ENCODE results near the gene ZSCAN5B. TPM values are rescaled to one million over a fixed set of nuclear protein-coding genes. Genes with fewer than 3 reads are reported as not detected.
"Not testable (repeated sequence)": the region's sequence is repeated elsewhere in the genome, so short reads cannot be mapped to it uniquely, and the experiment has no call there.

Gene ZSCAN5B
- total RNA-seq (under 1 TPM in 1 of 7 donors, not detected in 6; 0.22 TPM), polyA plus RNA-seq (not detected)
- long read RNA-seq, donor 1 = 0 reads
- long read RNA-seq, donor 2, partial matches to known transcripts = 0 of 1 reads
- long read RNA-seq, donor 2, other reads (novel, unspliced or antisense) = 0 of 1 reads
- long read RNA-seq, donor 3 = 0 reads

GRCh38 chr19:56197646-56198045 is at the start of gene ZSCAN5B:
Gene ZSCAN5B (minus strand): TSS chr19:56197783. CDS start chr19:56193052, 4,731 bp downstream.
- DNase-seq; H3K27ac ChIP-seq; intact Hi-C loops (cut with DNase I); H3K4me3 ChIP-seq; H3K36me3 ChIP-seq; H3K4me1 ChIP-seq (ENCODE audit: insufficient read depth); H3K9me3 ChIP-seq; H3K27me3 ChIP-seq: not testable (repeated sequence)
- 81 to 88% (median 83%) methylated on average over 22 to 23 of the region's 23 CpGs for WGBS, 3 donors

- intact Hi-C loops (cut with DNase I) = loop anchor here in 1 of 4 donors (5.0 kb wide), 1 partner anchor 107 kb away; no protein-coding TSS in a partner anchor
- H3K4me1 ChIP-seq (ENCODE audit: insufficient read depth); H3K27me3 ChIP-seq; H3K27ac ChIP-seq; H3K36me3 ChIP-seq; H3K9me3 ChIP-seq; DNase-seq; H3K4me3 ChIP-seq: not testable (repeated sequence)
- 67 to 70% (median 70%) methylated on average over 4 of the region's 4 CpGs for WGBS, 3 donors
Observed at GRCh38 chr19:56245764-56246163, 48.2 kb upstream of the ZSCAN5B start.

- H3K4me1 ChIP-seq (ENCODE audit: insufficient read depth) = no peaks in the 10 kb centered on the region
- TF ChIP-seq CTCF (IDR thresholded peaks at IDR 0.05) (no peak), EP300 (IDR thresholded peaks at IDR 0.05) (no peak), POLR2A (IDR thresholded peaks at IDR 0.05) (no peak)
- intact Hi-C loops (cut with DNase I) = loop anchor here in 1 of 4 donors (5.0 kb wide), 1 partner anchor 107 kb away; no protein-coding TSS in a partner anchor
- H3K27me3 ChIP-seq = no peaks in the 10 kb centered on the region
- WGBS, 3 donors = 81 to 83% (median 82%) methylated on average over 7 of the region's 7 CpGs
- H3K27ac ChIP-seq = no peak overlapping the region
- DNase-seq = no peak
- H3K36me3 ChIP-seq = no peaks in the 10 kb centered on the region
- H3K4me3 ChIP-seq = no peak overlapping the region
- no peaks in the 10 kb centered on the region for H3K9me3 ChIP-seq
Observed at GRCh38 chr19:56245121-56245740, 47.6 kb upstream of the ZSCAN5B start.

GRCh38 chr19:56223481-56223880 is 25.9 kb upstream of the ZSCAN5B start:
- intact Hi-C loops (cut with DNase I) = no loop called here
- TF ChIP-seq EP300 (IDR thresholded peaks at IDR 0.05) (no peak), POLR2A (IDR thresholded peaks at IDR 0.05) (no peak), CTCF (IDR thresholded peaks at IDR 0.05) (no peak)
- H3K36me3 ChIP-seq = no peaks in the 10 kb centered on the region
- DNase-seq = no peak
- no peaks in the 10 kb centered on the region for H3K9me3 ChIP-seq
- WGBS, 3 donors = 89 to 91% (median 89%) methylated on average over 9 of the region's 9 CpGs
- H3K27me3 ChIP-seq = no peaks in the 10 kb centered on the region
- H3K27ac ChIP-seq = no peak overlapping the region
- H3K4me1 ChIP-seq (ENCODE audit: insufficient read depth) = no peaks in the 10 kb centered on the region
- no peak overlapping the region for H3K4me3 ChIP-seq

DNA sequence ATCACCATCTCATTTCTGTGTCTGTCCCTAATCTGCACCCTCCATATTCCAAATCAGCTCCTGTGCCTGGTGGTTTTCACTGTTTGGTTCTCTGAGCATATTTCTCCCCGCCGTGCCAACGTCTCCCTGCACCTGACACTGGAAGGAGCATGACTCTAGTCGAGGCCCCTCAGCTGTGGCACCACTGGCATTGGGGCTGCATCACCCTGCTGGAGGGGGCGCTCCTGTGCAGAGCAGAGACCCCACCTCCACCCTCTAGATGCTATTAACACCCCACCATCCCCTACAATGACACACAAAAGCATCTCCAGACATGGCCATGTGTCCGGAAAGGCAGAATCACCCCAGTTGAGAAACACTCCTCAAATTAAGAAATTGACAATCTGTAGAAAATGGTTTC is 25.3 kb upstream of the ZSCAN5B start:
- Histone ChIP-seq H3K9me3 (no peaks in the 10 kb centered on the region), H3K4me1 (ENCODE audit: insufficient read depth) (no peaks in the 10 kb centered on the region), H3K4me3 (no peak overlapping the region), H3K27me3 (no peaks in the 10 kb centered on the region), H3K36me3 (no peaks in the 10 kb centered on the region), H3K27ac (no peak overlapping the region)
- no peak for TF ChIP-seq EP300 (IDR thresholded peaks at IDR 0.05)
- no peak for TF ChIP-seq CTCF (IDR thresholded peaks at IDR 0.05)
- no peak for TF ChIP-seq POLR2A (IDR thresholded peaks at IDR 0.05)
- no peak for DNase-seq
- 73 to 82% (median 78%) methylated on average over 6 of the region's 6 CpGs for WGBS, 3 donors
- intact Hi-C loops (cut with DNase I) = no loop called here

Data from ovary (tissue), 10 donors.